A549 treated with CORT108297 at 1 μM for 4 hours (cell line): ENCODE measurements around the gene ZNF33A. TPM values are rescaled to one million over a fixed set of nuclear protein-coding genes. Genes with fewer than 3 reads are reported as not detected.

Source experiments
- total RNA-seq: library from RNA; stranded (reverse); fragments of 200-300 nt; extraction: Qiagen RNA extraction; gene quantifications from 5 replicates; pipeline ENCODE4 v1.2.3, GENCODE V29; 2022

Gene ZNF33A
- total RNA-seq: 6.9 to 9.7 TPM (median 8.8 TPM) in 5 replicates

GRCh38 chr10:38010119-38010903, at the start of gene ZNF33A:
Gene ZNF33A, plus strand, starts transcription at chr10:38010675. Its CDS starts 1,667 bp downstream, at chr10:38012342.

GRCh38 chr10:37976091-37976879, 34.2 kb upstream of the ZNF33A start, which contains the start of gene ZNF25:
Gene ZNF25, minus strand, starts transcription at chr10:37976647. Its CDS starts 4,925 bp downstream, at chr10:37971722.

GRCh38 chr10:38094158-38094926, 83.9 kb downstream of the ZNF33A start, which contains the start of gene ZNF37A:
Gene ZNF37A, plus strand, starts transcription at chr10:38094337. Its CDS starts 2,281 bp downstream, at chr10:38096618.

Other genes with a start within 250 kb of the ZNF33A start
- 3.5 to 4.5 TPM (median 4.5 TPM) in 5 replicates for gene ZNF248, start 153.1 kb upstream of the ZNF33A start, total RNA-seq
- 1.0 to 2.0 TPM (median 1.8 TPM) in 5 replicates for gene ZNF25, start 34.0 kb upstream of the ZNF33A start, total RNA-seq
- 4.5 to 7.4 TPM (median 6.3 TPM) in 5 replicates for gene ZNF37A, start 83.7 kb downstream of the ZNF33A start, total RNA-seq